HepG2 (cell line): ENCODE measurements around the gene KCTD6. TPM values are rescaled to one million over a fixed set of nuclear protein-coding genes. Genes with fewer than 3 reads are reported as not detected.

Experiments
- AHR ChIP-seq: IDR thresholded peaks from 2 replicates; pipeline ENCODE4 v1.6.1; 2018; ENCODE audit warnings: missing genetic modification reagents, missing compliant biosample characterization
- ARID4A ChIP-seq: sonication (generic); formaldehyde crosslinking; IDR thresholded peaks from 2 replicates; pipeline ENCODE4 v1.5.0; 2020; ENCODE audit warnings: mild to moderate bottlenecking, missing genetic modification reagents, borderline replicate concordance
- BCL3 ChIP-seq: sonication (generic); formaldehyde crosslinking; IDR thresholded peaks from 2 replicates; pipeline ENCODE4 v1.5.1; 2020; ENCODE audit warnings: mild to moderate bottlenecking, missing genetic modification reagents, moderate library complexity
- ELF3 ChIP-seq: IDR thresholded peaks from 2 replicates; pipeline ENCODE4 v1.6.1; 2016; ENCODE audit warnings: missing genetic modification reagents, missing compliant biosample characterization
- FOXJ3 ChIP-seq: sonication (generic); formaldehyde crosslinking; IDR thresholded peaks from 2 replicates; pipeline ENCODE4 v1.4.0; 2020; ENCODE audit warnings: missing genetic modification reagents, mild to moderate bottlenecking, borderline replicate concordance
- HNF1B ChIP-seq: sonication (generic); formaldehyde crosslinking; IDR thresholded peaks from 2 replicates; pipeline ENCODE4 v1.5.1; 2020; ENCODE audit warnings: mild to moderate bottlenecking, moderate library complexity, missing genetic modification reagents
- NFAT5 ChIP-seq: sonication (generic); formaldehyde crosslinking; IDR thresholded peaks from 2 replicates; pipeline ENCODE4 v1.4.0; 2020; ENCODE audit warnings: missing genetic modification reagents
- NKX3-1 ChIP-seq: sonication (generic); formaldehyde crosslinking; IDR thresholded peaks from 2 replicates; pipeline ENCODE4 v1.5.0; 2020; ENCODE audit warnings: missing genetic modification reagents
- NRL ChIP-seq: sonication (generic); formaldehyde crosslinking; IDR thresholded peaks from 2 replicates; pipeline ENCODE4 v1.5.0; 2020; ENCODE audit warnings: missing genetic modification reagents, mild to moderate bottlenecking, moderate library complexity, borderline replicate concordance
- RARA ChIP-seq: IDR thresholded peaks from 2 replicates; pipeline ENCODE4 v1.6.1; 2016; ENCODE audit warnings: missing genetic modification reagents, missing compliant biosample characterization
- RFXAP ChIP-seq: sonication (generic); formaldehyde crosslinking; IDR thresholded peaks from 2 replicates; pipeline ENCODE4 v1.4.0; 2020; ENCODE audit warnings: missing genetic modification reagents, borderline replicate concordance
- SALL1 ChIP-seq: sonication (generic); formaldehyde crosslinking; IDR thresholded peaks from 2 replicates; pipeline ENCODE4 v1.8.0; 2022; ENCODE audit warnings: mild to moderate bottlenecking, missing genetic modification reagents
- SRSF1 ChIP-seq: fragments of 200-400 bp; formaldehyde crosslinking; optimal IDR thresholded peaks from 2 replicates; pipeline ENCODE3; 2017; ENCODE audit warnings: mild to moderate bottlenecking, low read depth, low read length, moderate library complexity
- YY1 ChIP-seq: IDR thresholded peaks from 2 replicates; pipeline ENCODE4 v1.6.1; 2011; ENCODE audit warnings: low read length, low read depth, moderate library complexity, mild to moderate bottlenecking; ENCODE audit not compliant: insufficient read depth, insufficient replicate concordance
- ZNF160 ChIP-seq: sonication (generic); formaldehyde crosslinking; IDR thresholded peaks from 2 replicates; pipeline ENCODE4 v1.8.0; 2022; ENCODE audit warnings: mild to moderate bottlenecking, inconsistent platforms, missing genetic modification reagents
- polyA plus RNA-seq, 8 experiments: library from polyadenylated mRNA; depleted of rRNA in 3 of 8; stranded (reverse) in 7 of 8; unstranded in 1 of 8; fragments of >200 nt; fragmentation: Illumina TruSeq in 4 of 8; extraction: Trizol in 4 of 8; gene quantifications; 2 replicates each; pipeline versions ENCODE4 v1.2.1 to v1.2.3, GENCODE V29; 2011 to 2016; ENCODE audit warnings: low read depth in 4 of 8, missing spikeins in 1 of 8, mixed read lengths in 1 of 8; ENCODE audit not compliant: insufficient read depth in 1 of 8
- total RNA-seq, 5 experiments: library from RNA; depleted of rRNA; stranded (reverse); fragments of >200 nt; fragmentation: Illumina TruSeq; extraction: Trizol; gene quantifications; 2 replicates each; pipeline ENCODE4 v1.2.3, GENCODE V29; 2016; ENCODE audit warnings: low read depth in 1 of 5

The KCTD6 gene
- total and polyA plus RNA-seq, 2 of the 13 experiments (the other 11 are each of a cell fraction or from before 2014, with no cell fraction given): 13.4 to 14.2 TPM

GRCh38 chr3:58536501-58537411 lies 44.9 kb downstream of the KCTD6 start, which contains the start of gene ACOX2 (continued):
- 0 out of 2 replicates have a peak, but pooled peaks have one; percentile 3 for TF ChIP-seq RFXAP (CRISPR knock-in tag)
- TF ChIP-seq ELF3 (CRISPR knock-in tag): no peak
- TF ChIP-seq NRL (CRISPR knock-in tag): peak; percentile 41; the same call in 1 of the 2 replicates
- peak; percentile 31; the same call in 1 of the 2 replicates for TF ChIP-seq BCL3 (CRISPR knock-in tag)
- no peak for TF ChIP-seq RARA (CRISPR knock-in tag)
- peak; percentile 42; the same call in 1 of the 2 replicates for TF ChIP-seq HNF1B (CRISPR knock-in tag)
- peak; percentile 73; the same call in 1 of the 2 replicates for TF ChIP-seq SALL1 (CRISPR knock-in tag)
- TF ChIP-seq SRSF1: peak; percentile 47
- 0 out of 2 replicates have a peak, but pooled peaks have one; percentile 17 for TF ChIP-seq NKX3-1 (CRISPR knock-in tag)
- TF ChIP-seq AHR (CRISPR knock-in tag): no peak; the same call in 1 of the 2 replicates
- TF ChIP-seq NFAT5 (CRISPR knock-in tag): no peak
- TF ChIP-seq FOXJ3: no peak
- peak; percentile 26 for TF ChIP-seq YY1
- peak; percentile 31; the same call in 1 of the 2 replicates for TF ChIP-seq ARID4A (CRISPR knock-in tag)
- 0 out of 2 replicates have a peak, but pooled peaks have one; percentile 25 for TF ChIP-seq ZNF160 (CRISPR knock-in tag)
